Endothelial cell of umbilical vein (primary cell): ENCODE measurements around the gene PIK3C3. TPM values are rescaled to one million over a fixed set of nuclear protein-coding genes. Genes with fewer than 3 reads are reported as not detected.

ENCODE experiments used
- BruUV-seq: library from RNA; stranded (reverse); fragments of 400-500 nt; replicated peaks from 2 replicates; lab custom pipeline; 2021; lab: Mats Ljungman, UMichigan
- CTCF ChIA-PET: fragments of 300-600, 350-600 bp; sonication (Branson Sonifier 250); formaldehyde crosslinking; loops from one replicate; lab custom pipeline; 2021; ENCODE audit warnings: antibody characterized with exemption, inconsistent platforms; lab: Charles Lee
- POLR2A ChIA-PET: fragments of 300-600, 350-600 bp; sonication (Branson Sonifier 250); formaldehyde crosslinking; loops from one replicate; lab custom pipeline; 2021; ENCODE audit warnings: antibody characterized with exemption, inconsistent platforms; lab: Charles Lee
- DNase-seq: peaks from one replicate; pipeline ENCODE4 v3.0.0-alpha.2; 2011; ENCODE audit warnings: low read depth, low spot score
- FAIRE-seq: peaks from 2 replicates; lab custom pipeline; 2011; peaks lifted over from hg19 to GRCh38; lab: Jason Lieb, UNC
- H2AFZ ChIP-seq: 2 replicates; pipeline ENCODE4 v1.6.0; 2012; ENCODE audit warnings: low read depth, low read length, control low read depth, inconsistent platforms
- H3K27ac ChIP-seq: 2 replicates; pipeline ENCODE4 v1.5.1; 2011; ENCODE audit warnings: low read depth, mild to moderate bottlenecking, control low read depth, low read length, moderate library complexity; ENCODE audit not compliant: insufficient read depth
- H3K27me3 ChIP-seq, 2 experiments: 2 replicates each; pipeline versions ENCODE4 v1.6.0 to v1.6.1; 2011; ENCODE audit warnings: low read length in 2 of 2, mixed read lengths in 1 of 2; ENCODE audit not compliant: control insufficient read depth in 2 of 2, insufficient read depth in 2 of 2
- H3K36me3 ChIP-seq, 2 experiments: 2 replicates in 1 of 2; 3 replicates in 1 of 2; pipeline ENCODE4 v1.5.1; 2011; ENCODE audit warnings: low read length in 2 of 2, mild to moderate bottlenecking in 1 of 2, moderate library complexity in 1 of 2; ENCODE audit not compliant: control insufficient read depth in 2 of 2, insufficient read depth in 2 of 2; ENCODE audit errors: extremely low read depth in 1 of 2
- H3K4me1 ChIP-seq: 3 replicates; pipeline ENCODE4 v1.5.1; 2011; ENCODE audit warnings: mild to moderate bottlenecking, low read length; ENCODE audit not compliant: control insufficient read depth, insufficient read depth; ENCODE audit errors: extremely low read depth
- H3K4me2 ChIP-seq: 2 replicates; pipeline ENCODE4 v1.6.1; 2011; ENCODE audit warnings: low read length, control low read depth, mixed read lengths; ENCODE audit not compliant: insufficient read depth
- H3K4me3 ChIP-seq, 3 experiments: fragments of 200-600 bp in 1 of 3; sonication (generic), shearing (Covaris generic) in 1 of 3; replicated peaks in 1 of 3; 2 replicates each; pipeline ENCODE4 v1.5.1; 2011 to 2016; ENCODE audit warnings: control low read depth in 3 of 3, low read length in 3 of 3, mild to moderate bottlenecking in 2 of 3, inconsistent platforms in 1 of 3, low read depth in 1 of 3, moderate library complexity in 1 of 3; ENCODE audit not compliant: insufficient read depth in 1 of 3
- H3K79me2 ChIP-seq: 2 replicates; pipeline ENCODE4 v1.6.0; 2012; ENCODE audit warnings: low read length, inconsistent platforms; ENCODE audit not compliant: control insufficient read depth, insufficient read depth
- H3K9ac ChIP-seq: replicated peaks from 2 replicates; pipeline ENCODE3; 2011; ENCODE audit warnings: low read length, control low read depth; ENCODE audit not compliant: insufficient read depth; ENCODE audit errors: extremely low read depth
- H3K9me1 ChIP-seq: replicated peaks from 3 replicates; pipeline ENCODE4 v1.6.0; 2011; ENCODE audit warnings: mild to moderate bottlenecking, low read length; ENCODE audit not compliant: control insufficient read depth, insufficient read depth; ENCODE audit errors: extremely low read depth
- H3K9me3 ChIP-seq: replicated peaks from 2 replicates; pipeline ENCODE4 v1.5.1; 2012; ENCODE audit warnings: low read length, inconsistent platforms; ENCODE audit not compliant: control insufficient read depth, insufficient read depth
- H4K20me1 ChIP-seq: replicated peaks from 2 replicates; pipeline ENCODE3; 2011; ENCODE audit warnings: mild to moderate bottlenecking, low read length; ENCODE audit not compliant: control insufficient read depth, insufficient read depth; ENCODE audit errors: extremely low read depth
- CTCF ChIP-seq, 2 donors: IDR thresholded peaks; 1 replicate in 1 of 2; 2 replicates in 1 of 2; pipeline ENCODE4 v1.5.1; 2011; ENCODE audit warnings: low read length in 2 of 2, mild to moderate bottlenecking in 2 of 2, moderate library complexity in 2 of 2, control low read depth in 1 of 2, inconsistent platforms in 1 of 2, low read depth in 1 of 2; ENCODE audit not compliant: insufficient read depth in 1 of 2; ENCODE audit errors: extremely low read depth in 1 of 2
- EZH2 ChIP-seq: IDR thresholded peaks from 2 replicates; pipeline ENCODE4 v1.6.1; 2012; ENCODE audit warnings: borderline replicate concordance, low read depth, mild to moderate bottlenecking, moderate library complexity, low read length, inconsistent platforms; ENCODE audit not compliant: severe bottlenecking
- FOS ChIP-seq: IDR thresholded peaks from 2 replicates; pipeline ENCODE4 v1.6.1; 2011; ENCODE audit warnings: mild to moderate bottlenecking, low read length, moderate library complexity, borderline replicate concordance; ENCODE audit not compliant: insufficient read depth
- GATA2 ChIP-seq: IDR thresholded peaks from 2 replicates; pipeline ENCODE4 v1.7.0; 2011; ENCODE audit warnings: low read depth, mild to moderate bottlenecking, moderate library complexity, mixed read lengths, low read length; ENCODE audit not compliant: insufficient read length, insufficient read depth
- JUN ChIP-seq: IDR thresholded peaks from 2 replicates; pipeline ENCODE4 v1.6.1; 2011; ENCODE audit warnings: borderline replicate concordance, low read depth; ENCODE audit not compliant: insufficient read length, insufficient read depth
- MAX ChIP-seq: IDR thresholded peaks from 2 replicates; pipeline ENCODE4 v1.6.1; 2011; ENCODE audit not compliant: insufficient read depth, insufficient read length
- MYC ChIP-seq: IDR thresholded peaks from one replicate; pipeline ENCODE4 v1.6.1; 2011; ENCODE audit warnings: mild to moderate bottlenecking, low read depth, low read length
- POLR2A ChIP-seq: IDR thresholded peaks from 2 replicates; pipeline ENCODE4 v1.6.1; 2012; ENCODE audit warnings: low read depth, mild to moderate bottlenecking, control low read depth, low read length
- POLR2AphosphoS5 ChIP-seq: IDR thresholded peaks from 2 replicates; pipeline ENCODE4 v1.6.1; 2012; ENCODE audit warnings: low read depth, mild to moderate bottlenecking, control low read depth, low read length, moderate library complexity; ENCODE audit not compliant: insufficient read depth
- dilution Hi-C: fragments of 300-500 bp; cut with MboI; formaldehyde crosslinking; loops from one replicate; pipeline ENCODE4 v1.15.0; 2019; ENCODE audit warnings: low sequenced_read_pairs; ENCODE audit not compliant: extremely low pct_ligation_motif_present
- intact Hi-C: fragments of 100-400 bp; cut with micrococcal nuclease; formaldehyde crosslinking; loops from one replicate; pipeline ENCODE4 v1.10.0; 2022
- polyA plus RNA-seq, 4 experiments: library from polyadenylated mRNA; depleted of rRNA in 3 of 4; stranded (reverse) in 3 of 4; unstranded in 1 of 4; fragments of >200 nt; gene quantifications; 2 replicates each; pipeline versions ENCODE4 v1.2.1 to v1.2.3, GENCODE V29; 2011 to 2012; ENCODE audit warnings: missing spikeins in 1 of 4
- total RNA-seq: library from RNA; stranded (reverse); gene quantifications from 2 replicates; pipeline ENCODE4 v1.2.3, GENCODE V29; 2021

The PIK3C3 gene
- total and polyA plus RNA-seq, 2 donors (not counting 3 experiments of a cell fraction or from before 2014, with no cell fraction given) = 19.5 to 47.3 TPM

- no peak for DNase-seq
- Histone ChIP-seq H3K79me2 (no peaks in the 10 kb centered on the region), H3K4me3 (no peak overlapping the region), H3K27me3 (peaks cover 2 to 3% of the 10 kb centered on the region in 2 experiments), H3K9ac (no peak overlapping the region), H3K9me3 (no peaks in the 10 kb centered on the region), H3K4me2 (no peak overlapping the region), H4K20me1 (no peaks in the 10 kb centered on the region), H3K4me1 (no peaks in the 10 kb centered on the region), H3K36me3 (no peaks in the 10 kb centered on the region), H3K9me1 (no peaks in the 10 kb centered on the region), H2AFZ (no peak overlapping the region), H3K27ac (no peak overlapping the region)
- intact Hi-C loops = no loop called here
- ChIA-PET POLR2A (no interaction called here), CTCF (no interaction called here)
- FAIRE-seq = no peak
- BruUV-seq = no TSS peak
- dilution Hi-C loops = no loop called here
- TF ChIP-seq GATA2 (no peak), FOS (no peak), EZH2 (no peak), POLR2A (no peak), JUN (no peak), CTCF (IDR thresholded peaks at IDR 0.05; ENCODE audit: extremely low read depth in 1 of 2, insufficient read depth in 1 of 2, low read depth in 1 of 2, low read length in 2 of 2) (no peak), MAX (no peak), MYC (no peak), POLR2AphosphoS5 (no peak)
These were observed 16.6 kb upstream of the PIK3C3 start for GRCh38 chr18:41938445-41938844.
